Aorta (tissue), 5 donors: ENCODE data around the gene SMIM30. TPM values are rescaled to one million over a fixed set of nuclear protein-coding genes. Genes with fewer than 3 reads are reported as not detected.
"Not testable (repeated sequence)": the region's sequence is repeated elsewhere in the genome, so short reads cannot be mapped to it uniquely, and the experiment has no call there.

ENCODE experiments used
- ATAC-seq: fragments of 200-7000 bp; cut with Tn5 transposase; one replicate; pipeline ENCODE4 v1.9.1; 2022; ENCODE audit warnings: moderate library complexity; ENCODE audit not compliant: low FRiP score
- DNase-seq, 2 donors: peaks; one replicate each; pipeline ENCODE4 v3.0.0-alpha.2; 2020
- H3K27ac ChIP-seq, 2 donors: one replicate each; pipeline ENCODE4 v1.5.1; 2013; ENCODE audit warnings: low read length in 2 of 2, mild to moderate bottlenecking in 2 of 2, moderate library complexity in 2 of 2, control low read depth in 1 of 2, inconsistent platforms in 1 of 2, low read depth in 1 of 2
- H3K27me3 ChIP-seq, 2 donors: one replicate each; pipeline ENCODE4 v1.6.1; 2013; ENCODE audit warnings: control low read depth in 1 of 2, low read length in 1 of 2, mild to moderate bottlenecking in 1 of 2, moderate library complexity in 1 of 2; ENCODE audit not compliant: insufficient read depth in 2 of 2, control insufficient read depth in 1 of 2
- H3K36me3 ChIP-seq, 2 donors: one replicate each; pipeline ENCODE4 v1.6.1; 2013; ENCODE audit warnings: control low read depth in 1 of 2, low read length in 1 of 2, mild to moderate bottlenecking in 1 of 2; ENCODE audit not compliant: insufficient read depth in 2 of 2, control insufficient read depth in 1 of 2
- H3K4me1 ChIP-seq, 2 donors: one replicate each; pipeline ENCODE4 v1.6.1; 2013; ENCODE audit warnings: low read length in 2 of 2, control low read depth in 1 of 2, mild to moderate bottlenecking in 1 of 2, moderate library complexity in 1 of 2; ENCODE audit not compliant: insufficient read depth in 2 of 2, control insufficient read depth in 1 of 2
- H3K4me3 ChIP-seq, 2 donors: one replicate each; pipeline ENCODE4 v1.5.1; 2013; ENCODE audit warnings: low read length in 2 of 2, control low read depth in 1 of 2, mild to moderate bottlenecking in 1 of 2
- H3K9me3 ChIP-seq: one replicate; pipeline ENCODE4 v1.6.1; 2013; ENCODE audit warnings: mild to moderate bottlenecking, low read length; ENCODE audit not compliant: control insufficient read depth
- WGBS, 2 donors: extraction: QIAGEN DNeasy Blood & Tissue Kit; methylation state at CpG; one replicate each; pipeline ENCODE4 v1.1.7; 2013; 5-methylcytosine and 5-hydroxymethylcytosine counted together
- intact Hi-C, 2 donors: fragments of 100-400 bp; cut with DNase I; formaldehyde crosslinking; loops; one replicate each; pipeline versions ENCODE4 v1.14.2 to v1.15.0; 2022
- long read RNA-seq, 2 donors: library from polyadenylated mRNA; unstranded; transcript quantifications; one replicate each; pipeline ENCODE4 v2.0.0, GENCODE V29; 2020 to 2021
- polyA plus RNA-seq, 2 donors: library from polyadenylated mRNA; stranded (reverse); fragments of 200-250 nt; gene quantifications; one replicate each; pipeline ENCODE4 v1.2.3, GENCODE V29; 2013
- total RNA-seq, 2 donors: library from RNA; stranded (reverse); fragmentation: NEBNext Ultra II Directional; extraction: Animal tissue kit (Norgen Biotek cat#: 25700); gene quantifications; one replicate each; pipeline ENCODE4 v1.2.1, GENCODE V29; 2021
- donor health status: healthy with polysubstance abuse.
- donor health status: Bipolar disorder and iron deficiency.
- donor health status: DM: no; HTN: no; CAD: no.
- donor health status: DM: no; HTN: no; CAD: no.
- donor health status: DM: yes; HTN: yes; CAD: no.

The SMIM30 gene, protein sequence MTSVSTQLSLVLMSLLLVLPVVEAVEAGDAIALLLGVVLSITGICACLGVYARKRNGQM
- total RNA-seq (10 to 100 TPM; 31.6 to 33.5 TPM), polyA plus RNA-seq (100 to 1,000 TPM in 1 of 2 donors, 10 to 100 TPM in 1; 52.3 to 102 TPM)
- long read RNA-seq, donor 1, transcript SMIM30-201 (3 exons, 1,070 nt): major isoform, 8 of 12 reads
- long read RNA-seq, donor 1, partial matches to known transcripts: 0 of 12 reads
- long read RNA-seq, donor 1, other reads (novel, unspliced or antisense): 1 of 12 reads
- long read RNA-seq, donor 2, partial matches to known transcripts: 0 of 4 reads
- long read RNA-seq, donor 2, other reads (novel, unspliced or antisense): 0 of 4 reads

DNA sequence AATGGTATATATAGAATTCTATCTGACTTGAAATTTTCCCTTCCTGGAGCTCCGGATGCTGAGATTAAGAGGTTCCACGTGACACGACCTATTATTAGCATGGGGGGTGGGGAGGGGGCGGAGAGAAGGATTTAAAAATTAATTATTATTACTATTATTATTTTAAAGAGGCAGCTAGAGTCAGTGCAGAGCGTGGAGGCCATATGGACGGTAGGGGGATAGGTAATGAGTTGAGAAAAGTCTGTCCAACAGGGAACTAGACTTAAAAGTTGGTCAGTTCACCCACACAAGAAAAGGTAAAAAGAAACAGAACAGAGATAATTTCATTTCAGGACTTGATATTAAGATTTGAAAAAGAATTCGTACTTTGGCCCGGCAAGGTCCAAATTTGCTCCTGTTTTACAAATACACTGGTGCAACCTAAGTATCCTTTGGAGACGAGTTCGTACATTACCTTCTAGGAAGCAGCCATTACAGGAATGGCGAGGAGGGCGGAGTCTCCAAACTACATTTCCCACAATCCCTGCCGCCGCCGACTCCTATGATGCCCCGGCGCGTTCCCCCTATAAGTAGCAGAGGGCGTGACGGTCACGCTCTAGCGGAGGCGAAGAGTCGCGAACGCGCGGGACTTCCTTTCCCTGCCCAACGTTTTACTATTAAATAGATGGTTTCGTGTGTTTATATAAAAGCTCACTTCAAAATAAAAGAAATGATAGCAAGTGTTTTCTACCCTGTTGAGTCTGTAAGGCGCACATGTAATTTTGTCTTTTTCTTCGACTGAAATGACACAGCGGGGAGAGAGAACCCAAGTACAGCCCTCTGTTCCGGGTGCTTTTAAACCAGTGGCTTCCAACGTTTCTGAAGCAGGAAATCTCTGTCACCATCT is at the start of gene SMIM30:
Gene SMIM30, minus strand, starts transcription at position 481 of the 886 bp plus-strand sequence. CDS start 976 bp downstream, outside the sequence.
- no peaks in the 10 kb centered on the region for H3K9me3 ChIP-seq
- peak within 1 kb of the TSS; percentile 53 to 97 for H3K4me3 ChIP-seq
- peak; percentile 99 for ATAC-seq
- intact Hi-C loops: loop anchor here (10.0 kb wide), 1 partner anchor 184 kb away; a partner anchor contains a TSS
- H3K27me3 ChIP-seq: no peaks in the 10 kb centered on the region
- WGBS, 2 donors: 0% methylated on average over 35 of the region's 35 CpGs
- peak; percentile 96 for DNase-seq
- H3K4me1 ChIP-seq: no peaks in the 10 kb centered on the region
- peak within 1 kb of the TSS in 1 of 2 donors; percentile 33 for H3K27ac ChIP-seq
- H3K36me3 ChIP-seq: no peaks in the 10 kb centered on the region

DNA sequence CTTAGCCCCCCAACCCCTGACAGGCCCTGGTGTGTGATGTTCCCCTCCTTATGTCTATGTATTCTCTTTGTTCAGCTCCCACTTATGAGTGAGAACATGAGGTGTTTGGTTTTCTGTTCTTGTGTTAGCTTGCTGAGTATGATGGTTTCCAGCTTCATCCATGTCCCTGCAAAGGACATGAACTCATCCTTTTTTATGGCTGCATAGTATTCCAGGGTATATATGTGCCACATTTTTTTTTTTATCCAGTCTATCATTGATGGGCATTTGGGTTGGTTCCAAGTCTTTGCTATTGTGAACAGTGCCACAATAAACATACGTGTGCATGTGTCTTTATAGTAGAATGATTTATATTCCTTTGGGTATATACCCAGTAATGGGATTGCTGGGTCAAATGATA is 47.8 kb upstream of the SMIM30 start:
- intact Hi-C loops: loop anchor here in 1 of 2 donors (10.0 kb wide), 1 partner anchor 529 kb away; no protein-coding TSS in a partner anchor
- 85 to 92% methylated on average over 1 of the region's 1 CpG for WGBS, 2 donors
- not testable (repeated sequence) for H3K9me3 ChIP-seq, H3K4me3 ChIP-seq, ATAC-seq, H3K27me3 ChIP-seq, H3K4me1 ChIP-seq, DNase-seq, H3K27ac ChIP-seq, H3K36me3 ChIP-seq

DNA sequence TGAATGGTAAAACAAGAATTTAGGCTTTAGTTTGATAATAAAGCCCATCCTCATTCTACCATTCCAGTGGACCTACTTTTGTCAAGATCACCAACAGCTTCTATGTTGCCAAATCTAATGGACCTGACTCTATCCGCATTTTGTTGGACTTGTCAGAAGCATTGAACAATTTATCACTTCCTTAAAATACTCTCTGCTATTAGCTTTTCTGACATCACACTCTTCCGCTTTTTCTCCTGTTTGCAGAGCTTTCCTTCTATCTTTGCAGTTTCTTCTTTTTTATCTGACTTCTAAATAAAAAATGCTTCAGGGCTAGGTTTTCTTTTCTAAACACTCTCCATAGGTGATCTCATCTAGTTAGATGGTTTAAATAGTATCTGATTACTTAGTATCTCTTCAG is 42.7 kb upstream of the SMIM30 start:
- ATAC-seq: no peak
- Histone ChIP-seq H3K27ac (no peak overlapping the region), H3K4me3 (no peak overlapping the region), H3K4me1 (no peaks in the 10 kb centered on the region), H3K36me3 (no peaks in the 10 kb centered on the region), H3K27me3 (no peaks in the 10 kb centered on the region), H3K9me3 (no peaks in the 10 kb centered on the region)
- no peak for DNase-seq
- intact Hi-C loops: loop anchor here in 1 of 2 donors (10.0 kb wide), 1 partner anchor 534 kb away; no protein-coding TSS in a partner anchor
- WGBS, 2 donors: 89 to 95% methylated on average over 2 of the region's 2 CpGs

DNA sequence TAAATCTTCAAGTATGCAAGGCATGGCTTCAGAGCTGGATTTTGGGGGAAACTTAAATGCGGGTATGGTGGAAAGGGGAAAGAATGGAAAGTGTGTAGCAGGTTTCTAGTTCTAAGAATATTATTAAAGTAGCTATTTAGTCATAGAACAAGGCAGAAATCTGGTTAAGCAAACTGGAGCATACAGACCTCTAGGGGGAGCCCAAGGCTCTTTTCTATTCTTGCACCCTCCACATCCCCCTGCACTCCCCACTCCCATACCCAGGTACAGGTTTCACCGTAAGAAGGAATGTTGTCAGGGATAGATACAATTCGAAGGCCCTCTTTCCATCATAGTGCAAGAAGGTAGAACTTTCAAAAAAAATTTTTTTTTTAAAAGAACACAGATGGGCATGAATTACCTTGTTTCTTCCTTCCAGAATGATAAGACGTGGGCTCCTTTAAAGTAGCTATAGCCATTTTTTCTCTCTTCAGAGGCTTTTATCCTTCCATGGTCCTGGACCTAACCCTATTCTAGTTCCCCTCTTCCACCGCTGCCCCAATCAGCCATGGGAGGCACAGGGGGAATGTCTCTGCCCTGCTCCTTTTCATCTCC is 41.5 kb upstream of the SMIM30 start:
- DNase-seq (no peak), ATAC-seq (no peak)
- Histone ChIP-seq H3K27ac (no peak overlapping the region), H3K9me3 (no peaks in the 10 kb centered on the region), H3K4me1 (no peaks in the 10 kb centered on the region), H3K36me3 (no peaks in the 10 kb centered on the region), H3K27me3 (no peaks in the 10 kb centered on the region), H3K4me3 (no peak overlapping the region)
- intact Hi-C loops: loop anchor here (2.0 to 10.0 kb wide), 3 partner anchors 261 to 535 kb away; no protein-coding TSS in a partner anchor
- WGBS, 2 donors: 70 to 77% methylated on average over 5 of the region's 5 CpGs

DNA sequence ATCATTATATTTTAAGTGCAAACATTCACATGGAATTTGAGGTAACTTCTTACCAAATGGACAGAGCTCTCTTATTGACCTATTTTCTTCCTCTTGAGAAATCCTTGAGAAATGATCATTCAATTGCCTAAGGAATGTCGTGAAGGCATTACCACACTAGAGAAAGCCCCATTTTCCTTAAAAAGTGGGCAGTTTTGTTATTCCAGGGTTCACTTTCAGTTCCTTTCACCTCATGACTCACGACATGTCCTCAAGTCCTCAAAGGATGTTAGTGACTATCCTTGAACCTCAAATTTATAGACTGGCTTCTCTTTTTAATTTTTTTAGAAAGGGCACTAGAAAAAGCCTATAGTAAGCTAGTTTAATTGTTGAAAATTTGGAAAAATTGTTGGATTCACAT is 40.4 kb upstream of the SMIM30 start:
- no peak overlapping the region for H3K27ac ChIP-seq
- no peaks in the 10 kb centered on the region for H3K36me3 ChIP-seq
- DNase-seq (no peak), ATAC-seq (no peak)
- no peak overlapping the region for H3K4me3 ChIP-seq
- H3K9me3 ChIP-seq: no peaks in the 10 kb centered on the region
- H3K27me3 ChIP-seq: no peaks in the 10 kb centered on the region
- intact Hi-C loops: loop anchor here (2.0 to 5.0 kb wide), 2 partner anchors 262 to 264 kb away; no protein-coding TSS in a partner anchor
- no peaks in the 10 kb centered on the region for H3K4me1 ChIP-seq
- 82 to 85% methylated on average over 2 of the region's 2 CpGs for WGBS, 2 donors

DNA sequence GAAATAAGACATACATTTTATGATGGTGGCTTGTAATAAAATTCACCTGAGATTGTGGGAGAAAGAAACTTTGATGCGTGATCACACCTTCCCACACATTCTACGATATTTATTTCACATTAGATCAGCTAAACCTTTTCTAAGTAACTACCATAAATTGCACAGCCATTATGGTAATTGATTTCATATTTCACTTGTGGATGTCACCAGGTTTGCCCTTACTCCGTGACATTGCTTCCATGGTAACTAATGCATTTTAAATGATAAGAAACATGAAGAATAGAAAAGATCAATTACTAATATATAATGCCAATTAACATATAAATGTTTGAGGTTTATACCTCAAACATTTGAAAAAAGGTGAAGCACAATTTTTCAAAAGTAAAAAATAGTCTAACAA is 35.8 kb upstream of the SMIM30 start:
- no peaks in the 10 kb centered on the region for H3K36me3 ChIP-seq
- no peaks in the 10 kb centered on the region for H3K27me3 ChIP-seq
- ATAC-seq (no peak), DNase-seq (no peak)
- no peaks in the 10 kb centered on the region for H3K4me1 ChIP-seq
- H3K27ac ChIP-seq: no peak overlapping the region
- no peak overlapping the region for H3K4me3 ChIP-seq
- WGBS, 2 donors: 95 to 96% methylated on average over 3 of the region's 3 CpGs
- H3K9me3 ChIP-seq: no peaks in the 10 kb centered on the region
- intact Hi-C loops: no loop called here

DNA sequence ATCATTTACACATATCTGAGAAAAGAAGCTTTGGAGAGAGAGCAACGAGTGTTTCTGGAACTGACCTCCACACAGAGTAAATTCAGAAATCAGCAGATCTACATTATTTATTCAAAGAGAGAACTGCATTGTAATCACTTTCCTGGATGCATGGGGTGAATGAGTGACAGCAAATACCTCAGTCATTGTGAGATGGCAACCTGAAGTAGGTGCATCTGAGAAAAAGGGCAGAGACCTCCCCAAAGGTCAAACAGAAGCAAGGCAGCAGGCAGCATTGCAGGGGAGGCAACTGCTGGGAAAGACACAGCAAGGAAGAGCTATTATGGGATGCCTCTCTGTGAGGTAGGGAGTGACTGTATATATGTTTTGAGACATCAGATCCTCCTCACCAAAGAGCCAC is 26.5 kb upstream of the SMIM30 start:
- Histone ChIP-seq H3K27ac (no peak overlapping the region), H3K4me3 (no peak overlapping the region), H3K4me1 (no peaks in the 10 kb centered on the region), H3K9me3 (no peaks in the 10 kb centered on the region), H3K36me3 (no peaks in the 10 kb centered on the region), H3K27me3 (no peaks in the 10 kb centered on the region)
- ATAC-seq (no peak), DNase-seq (no peak)
- 30 to 42% methylated on average over 1 of the region's 1 CpG for WGBS, 2 donors
- intact Hi-C loops: no loop called here

DNA sequence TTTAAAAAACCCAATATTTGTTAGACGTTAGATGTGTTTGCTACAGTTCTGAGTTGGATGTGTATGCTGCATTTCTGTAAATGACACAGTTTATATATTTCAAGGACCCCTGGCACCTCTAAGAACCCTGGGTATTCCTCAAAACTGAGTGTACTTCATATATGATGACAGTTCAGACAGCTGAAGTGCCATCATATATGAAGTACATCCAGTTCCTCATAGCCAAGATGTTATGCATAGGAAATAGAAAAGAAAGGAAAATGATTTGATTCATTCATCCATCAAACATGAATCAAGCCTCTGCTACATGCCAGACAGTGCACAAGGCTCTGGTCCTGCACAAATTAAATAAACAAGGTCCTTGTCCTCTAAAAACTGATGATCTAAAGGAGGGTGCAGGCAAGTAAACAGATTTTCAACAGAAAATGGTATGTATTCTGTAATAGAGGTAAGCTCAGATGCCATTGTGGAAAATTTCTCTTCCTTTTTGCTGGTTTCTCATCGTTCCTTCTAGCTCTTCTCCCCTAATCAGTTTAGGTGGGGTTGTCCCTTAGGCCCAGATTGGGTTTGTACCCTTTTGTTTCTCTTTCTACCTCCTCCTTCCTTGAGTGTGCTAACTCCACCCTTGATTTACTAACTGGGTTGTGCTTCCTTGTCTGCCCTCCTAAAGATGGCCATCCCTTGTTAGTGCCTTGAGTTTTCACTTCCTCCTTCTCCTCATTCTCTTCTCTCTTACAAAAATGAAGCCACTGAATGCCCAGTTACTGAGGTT is 25.3 kb upstream of the SMIM30 start:
- DNase-seq (no peak), ATAC-seq (no peak)
- no peaks in the 10 kb centered on the region for H3K4me1 ChIP-seq
- H3K36me3 ChIP-seq: no peaks in the 10 kb centered on the region
- intact Hi-C loops: no loop called here
- H3K27me3 ChIP-seq: no peaks in the 10 kb centered on the region
- no peak overlapping the region for H3K27ac ChIP-seq
- 87 to 95% methylated on average over 2 of the region's 2 CpGs for WGBS, 2 donors
- no peak overlapping the region for H3K4me3 ChIP-seq
- no peaks in the 10 kb centered on the region for H3K9me3 ChIP-seq
